Hematopoietic multipotent progenitor cell treated with erythropoietin and hydrocortisone succinate and interleukin-3 and kit ligand, for 8 days (in vitro differentiated cells): Measurements from ENCODE around the gene NOD1.
"Not testable (repeated sequence)": the region's sequence is repeated elsewhere in the genome, so short reads cannot be mapped to it uniquely, and the experiment has no call there.

Experiments
- DNase-seq: peaks from one replicate; pipeline ENCODE4 v3.0.0-alpha.2; 2015

The NOD1 gene

DNA sequence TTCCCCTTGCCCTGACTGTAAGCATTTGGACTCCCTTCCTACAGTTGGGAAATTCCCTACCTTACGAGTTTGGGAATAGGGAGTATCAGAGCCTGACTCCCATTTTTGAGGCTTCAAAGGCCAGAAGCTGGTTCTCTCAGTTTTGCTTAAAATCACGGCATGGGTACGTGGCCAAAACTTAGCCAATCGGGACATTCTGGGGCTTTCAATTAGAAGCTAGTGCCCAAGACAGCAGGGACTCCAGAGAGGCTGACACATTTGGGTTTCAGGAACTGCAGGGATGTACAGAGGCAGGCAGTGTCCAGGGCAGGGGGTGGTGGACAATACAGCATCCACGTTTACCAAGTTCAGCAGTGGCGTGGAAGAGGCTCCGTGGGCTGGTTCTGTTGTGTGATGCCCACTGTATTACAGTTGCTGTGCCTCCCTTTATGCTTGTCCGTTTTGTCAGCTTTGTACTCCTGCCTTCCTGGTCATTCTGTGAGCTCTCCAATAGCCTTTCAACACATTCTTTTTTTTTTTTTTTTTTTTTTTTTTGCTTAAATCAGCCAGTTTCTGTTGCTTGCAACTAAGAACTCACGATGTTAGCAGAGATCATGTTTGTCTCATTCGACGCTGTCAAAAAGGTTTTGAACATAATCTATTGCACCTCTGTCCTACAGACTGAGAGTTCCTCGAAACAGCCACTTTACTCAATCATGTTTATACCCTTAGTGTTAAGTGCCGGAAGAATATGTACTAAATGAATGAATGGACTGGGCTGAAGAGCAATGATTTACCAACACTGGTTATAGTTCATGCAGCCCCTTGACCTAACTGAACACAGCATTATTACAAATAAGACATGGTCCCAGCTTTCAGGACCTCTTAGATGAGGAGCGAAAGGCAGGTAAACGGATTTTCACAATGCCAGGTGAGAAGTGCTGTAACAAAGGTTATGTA is 25.0 kb upstream of the NOD1 start:
- DNase-seq: no peak

DNA sequence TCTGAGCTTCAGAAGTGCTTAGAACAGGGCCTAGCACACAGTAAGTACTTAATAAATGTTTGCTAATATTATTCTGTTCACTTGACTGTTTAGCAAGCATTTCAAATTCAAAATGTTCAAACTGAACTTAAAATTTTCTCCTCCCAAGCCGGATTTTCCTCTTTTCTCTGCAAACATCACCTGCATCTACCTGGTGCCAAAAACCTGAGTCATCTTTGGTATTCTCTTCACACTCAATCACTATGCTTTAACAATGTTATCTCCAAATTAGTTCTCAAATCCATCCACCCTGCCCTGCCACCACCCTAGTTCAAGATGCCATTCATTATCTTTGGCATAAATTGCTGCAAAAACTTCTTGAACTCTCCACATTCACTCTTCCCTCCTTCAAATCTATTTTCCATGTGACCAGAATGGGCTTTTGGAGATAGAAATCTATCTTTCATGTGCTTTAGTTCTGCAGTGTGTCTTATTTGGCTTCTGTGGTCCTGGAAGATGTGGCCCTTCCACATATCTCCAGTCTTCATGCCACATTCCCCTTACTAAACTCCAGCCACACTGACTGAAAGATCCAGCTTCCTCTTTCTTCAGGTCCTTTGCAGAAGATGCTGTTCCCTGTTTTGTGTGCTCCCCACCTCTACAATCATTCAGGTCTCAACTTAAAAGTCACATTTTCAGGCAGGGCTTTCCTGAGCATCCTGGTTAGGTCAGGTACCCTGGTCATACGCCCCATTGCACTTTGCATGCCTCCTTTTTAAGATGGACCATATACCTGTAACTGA is 24.1 kb upstream of the NOD1 start:
- DNase-seq: peak; percentile 14

DNA sequence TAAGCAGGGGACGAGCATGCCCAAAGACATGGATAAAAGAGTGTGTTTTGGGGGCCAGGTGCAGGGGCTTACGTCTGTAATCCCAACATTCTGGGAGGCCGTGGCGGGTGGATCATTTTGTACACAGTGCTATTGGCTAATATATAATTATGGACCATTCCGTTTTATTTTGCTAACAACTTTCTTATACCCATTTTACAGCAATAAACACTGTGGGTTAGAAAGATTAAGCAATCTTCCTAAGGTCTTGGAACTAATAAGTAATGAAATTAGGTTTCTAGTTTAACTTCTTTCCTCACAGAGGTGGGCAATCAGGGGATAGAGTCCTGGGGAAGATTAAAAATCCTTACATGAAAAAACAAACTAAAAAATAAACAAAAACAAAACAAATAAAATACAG is 22.7 kb upstream of the NOD1 start:
- no peak for DNase-seq

DNA sequence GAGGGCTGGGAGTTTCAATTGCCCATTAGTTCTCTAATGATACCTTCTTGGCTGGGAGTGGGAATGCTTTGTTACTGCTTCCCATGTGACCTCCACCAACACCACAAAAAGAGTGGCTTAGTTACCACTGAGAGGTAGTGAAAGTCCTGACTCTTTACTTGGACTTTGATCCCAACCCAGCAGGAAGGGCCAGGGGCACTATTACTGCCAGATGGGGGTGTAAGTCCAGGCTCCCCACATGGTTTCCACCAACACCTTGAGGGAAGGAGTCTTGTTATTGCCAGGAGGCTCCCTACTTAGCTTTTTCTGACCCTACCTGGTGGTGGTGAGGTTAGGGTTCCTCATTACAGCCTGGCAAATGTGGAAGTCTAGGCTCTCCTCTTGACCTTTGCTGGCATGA is 14.6 kb upstream of the NOD1 start:
- no peak for DNase-seq

DNA sequence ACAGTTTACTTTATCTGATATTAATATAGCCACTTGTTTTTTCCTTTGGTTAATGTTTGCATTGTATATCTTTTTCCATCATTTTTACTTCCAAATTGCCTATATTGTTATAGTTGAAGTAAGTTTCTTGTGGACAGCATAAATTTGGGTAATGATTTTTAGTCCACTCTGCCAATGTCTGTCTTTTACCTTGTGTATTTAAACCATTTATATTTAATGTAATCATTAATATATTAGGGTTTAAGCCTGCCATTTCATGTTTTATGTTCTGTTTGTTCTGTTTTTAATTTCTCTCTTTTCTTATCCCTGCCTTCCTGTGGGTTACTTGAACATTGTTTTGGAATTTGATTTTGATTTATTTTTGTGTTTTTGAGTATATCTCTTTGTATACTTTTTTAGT is 12.8 kb upstream of the NOD1 start:
- no peak for DNase-seq

DNA sequence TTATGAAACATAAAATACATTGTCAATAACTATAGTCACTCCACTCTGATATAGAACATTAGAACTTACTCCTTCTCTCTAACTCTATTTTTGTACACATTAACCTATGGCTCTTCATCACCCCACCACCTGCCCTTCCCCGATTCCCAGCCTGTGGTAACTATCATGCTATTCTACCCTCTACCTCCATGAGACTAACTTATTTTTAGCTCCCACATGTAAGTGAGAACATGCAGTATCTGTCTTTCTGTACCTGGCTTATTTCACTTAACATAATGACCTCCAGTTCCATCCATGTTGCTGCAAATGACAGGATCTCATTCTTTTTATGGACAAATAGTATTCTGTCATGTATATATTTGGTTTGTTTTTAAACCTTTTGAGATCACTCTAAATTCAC is 8.8 kb upstream of the NOD1 start:
- no peak for DNase-seq

DNA sequence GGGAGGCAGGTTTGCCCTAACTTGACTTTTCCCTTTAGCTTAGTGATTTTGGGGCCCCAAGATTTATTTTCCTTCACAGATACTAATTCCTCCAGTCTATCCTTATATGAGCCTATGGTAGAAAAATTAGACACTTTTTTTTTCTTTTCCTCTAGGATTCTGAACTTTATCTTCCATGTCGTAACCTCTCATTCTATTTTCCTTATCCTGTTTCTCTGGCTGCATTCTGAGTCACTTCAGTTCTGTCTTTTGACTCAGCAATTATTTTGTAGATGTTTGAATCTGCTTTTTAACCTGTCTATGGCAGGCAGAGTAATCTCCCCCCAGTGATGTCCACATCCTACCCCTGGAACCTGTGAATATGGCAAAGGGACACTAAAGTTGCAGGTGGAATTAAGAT is 7.1 kb upstream of the NOD1 start:
- DNase-seq: no peak

DNA sequence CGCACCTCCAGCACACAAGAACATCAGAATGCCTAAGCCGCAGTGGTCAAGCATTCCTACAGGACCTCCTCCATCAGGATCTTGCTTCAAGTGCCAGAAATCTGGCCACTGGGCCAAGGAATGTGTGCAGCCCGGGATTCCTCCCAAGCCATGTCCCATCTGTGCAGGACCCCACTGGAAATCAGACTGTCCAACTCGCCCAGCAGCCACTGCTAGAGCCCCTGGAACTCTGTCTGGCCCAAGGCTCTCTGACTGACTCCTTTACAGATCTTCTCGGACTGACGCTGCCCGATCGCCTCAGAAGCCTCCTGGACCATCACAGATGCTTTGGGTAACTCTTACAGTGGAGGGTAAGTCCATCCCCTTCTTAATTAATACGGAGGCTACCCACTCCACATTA is 2.8 kb upstream of the NOD1 start:
- not testable (repeated sequence) for DNase-seq

DNA sequence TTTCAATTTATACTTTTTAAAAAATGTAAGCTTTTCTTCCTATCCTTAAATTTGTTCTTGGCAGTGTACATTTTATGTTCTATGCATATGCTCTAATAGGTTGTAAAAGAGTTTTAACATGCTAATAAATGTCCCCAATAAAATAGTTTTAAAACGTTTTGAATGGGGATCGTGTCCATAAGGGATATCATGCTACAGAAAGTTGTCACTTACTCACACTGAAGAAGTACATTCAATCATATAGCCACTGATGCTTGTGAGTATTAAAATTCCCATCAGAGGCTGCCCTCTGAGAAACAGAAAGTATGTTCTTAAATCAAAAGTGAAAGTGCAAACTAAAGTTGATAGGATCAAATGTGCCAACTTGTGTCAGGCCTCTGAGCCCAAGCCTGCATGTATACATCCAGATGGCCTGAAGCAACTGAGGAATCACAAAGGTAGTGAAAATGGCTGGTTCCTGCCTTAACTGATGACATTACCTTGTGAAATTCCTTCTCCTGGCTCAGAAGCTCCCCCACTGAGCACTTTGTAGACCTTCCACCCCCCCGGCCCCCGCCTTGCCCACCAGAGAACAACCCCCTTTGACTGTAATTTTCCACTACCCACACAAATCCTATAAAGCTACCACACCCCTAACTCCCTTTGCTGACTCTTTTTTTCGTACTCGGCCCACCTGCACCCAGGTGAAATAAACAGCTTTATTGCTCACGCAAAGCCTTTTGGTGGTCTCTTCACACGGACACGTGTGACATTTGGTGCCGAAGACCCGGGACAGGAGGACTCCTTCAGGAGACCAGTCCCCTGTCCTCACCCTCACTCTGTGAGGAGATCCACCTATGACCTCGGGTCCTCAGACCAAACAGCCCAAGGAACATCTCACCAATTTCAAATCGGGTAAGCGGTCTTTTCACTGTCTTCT is 877 bp upstream of the NOD1 start:
- peak; percentile 70 for DNase-seq

DNA sequence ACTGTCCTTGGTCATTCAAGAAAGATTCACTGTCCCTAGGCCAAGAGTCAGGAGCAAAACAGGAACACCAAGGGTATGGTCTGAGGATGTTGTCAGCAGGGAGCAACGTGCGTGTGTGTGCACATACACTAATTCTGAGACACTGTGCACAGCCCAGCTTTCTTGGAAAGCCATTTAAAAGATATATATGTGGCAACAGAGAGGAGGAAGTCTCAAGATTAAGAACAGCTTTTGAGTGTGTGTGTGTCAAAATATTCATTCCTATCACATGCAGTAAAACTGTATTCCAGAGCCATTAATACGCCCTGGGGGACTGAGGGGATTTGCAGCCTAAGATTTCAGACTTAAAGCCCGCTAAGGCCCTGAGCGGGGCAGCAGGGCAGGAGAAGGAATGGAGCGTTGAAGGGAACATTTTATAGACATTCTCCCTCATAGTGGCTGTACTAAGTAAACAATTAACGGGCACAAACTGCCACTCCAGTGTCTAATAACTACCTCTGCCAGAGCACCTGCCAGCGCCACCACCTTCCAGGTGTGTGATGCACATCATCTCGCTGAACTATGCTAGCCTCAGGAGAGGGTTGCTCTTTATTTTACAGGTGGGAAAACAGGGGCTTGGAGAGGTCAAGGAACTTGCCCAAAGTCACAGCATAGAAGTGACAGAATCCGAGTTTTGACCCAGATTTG is 2.0 kb downstream of the NOD1 start:
- no peak for DNase-seq

DNA sequence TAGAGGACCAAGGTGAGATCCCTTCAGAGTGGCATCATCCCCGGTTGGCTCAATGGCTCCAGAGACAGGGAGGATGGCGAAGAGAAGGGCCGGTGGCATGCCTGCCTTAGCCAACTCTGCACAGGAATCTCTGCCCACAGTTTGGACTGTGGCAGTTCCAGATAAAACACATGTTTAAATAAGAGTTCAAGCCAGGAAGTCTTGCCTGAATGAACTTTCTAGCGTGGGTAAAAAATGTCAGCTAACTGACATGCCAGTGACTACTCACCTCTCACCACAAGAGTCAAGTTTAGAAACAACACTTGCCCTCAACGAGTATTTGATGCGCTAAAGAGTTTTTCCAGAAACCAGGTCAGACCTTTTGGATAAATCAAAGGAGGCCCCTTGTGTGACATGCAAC is 3.0 kb downstream of the NOD1 start:
- no peak for DNase-seq

DNA sequence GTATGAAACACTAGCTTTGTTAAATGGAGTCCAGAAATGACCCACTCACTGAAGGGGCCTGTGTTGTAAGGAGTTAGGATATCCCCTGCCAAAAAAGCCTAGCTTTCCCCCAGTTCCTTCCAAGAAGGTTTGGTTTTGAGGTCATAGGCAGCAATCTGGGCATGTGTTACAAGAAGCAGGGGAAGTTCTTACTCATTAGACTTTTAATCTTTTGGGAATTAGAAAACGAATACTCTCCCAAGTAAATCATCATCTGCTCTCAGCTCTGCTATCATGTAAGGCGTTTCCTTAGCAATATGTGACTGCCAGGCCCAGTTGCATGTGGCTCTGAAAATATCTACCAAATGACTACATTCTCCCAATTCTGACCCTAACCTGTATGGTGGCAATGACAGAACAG is 3.7 kb downstream of the NOD1 start:
- DNase-seq: no peak

DNA sequence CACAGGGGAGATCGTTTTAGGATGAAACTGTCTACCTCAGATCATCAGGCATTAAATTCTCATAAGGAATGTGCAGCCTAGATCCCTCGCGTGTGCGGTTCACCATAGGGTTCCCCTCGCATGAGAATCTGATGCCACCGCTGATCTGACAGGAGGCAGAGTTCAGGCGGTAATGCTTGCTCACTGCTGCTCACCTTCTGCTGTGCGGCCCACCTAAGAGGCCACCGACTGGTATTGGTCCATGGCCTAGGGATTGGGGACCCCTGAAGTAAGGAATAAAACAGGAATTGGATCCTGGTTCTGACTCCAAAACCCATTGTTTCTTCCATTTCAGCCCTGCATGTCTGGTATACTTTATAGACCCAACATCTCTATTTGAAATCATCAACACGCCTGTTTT is 4.1 kb downstream of the NOD1 start:
- DNase-seq: no peak

DNA sequence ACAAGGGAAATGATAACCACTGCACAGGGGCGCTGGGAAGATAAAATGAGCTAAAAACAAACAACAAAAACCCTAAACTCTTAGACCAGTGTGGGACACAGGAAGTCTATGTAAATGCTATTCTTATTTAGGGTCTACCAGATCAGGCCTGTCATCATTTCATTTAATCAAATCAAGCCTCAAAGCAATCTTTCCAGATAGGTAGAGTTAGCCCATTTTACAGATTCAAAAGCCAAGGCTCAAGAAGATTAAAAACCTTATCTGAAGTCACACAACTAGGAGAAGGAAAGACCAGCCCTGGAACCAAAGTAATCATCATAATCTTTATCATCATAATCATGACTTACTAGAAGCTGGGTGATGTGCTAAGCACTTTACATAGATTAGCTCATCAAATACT is 4.7 kb downstream of the NOD1 start:
- no peak for DNase-seq

DNA sequence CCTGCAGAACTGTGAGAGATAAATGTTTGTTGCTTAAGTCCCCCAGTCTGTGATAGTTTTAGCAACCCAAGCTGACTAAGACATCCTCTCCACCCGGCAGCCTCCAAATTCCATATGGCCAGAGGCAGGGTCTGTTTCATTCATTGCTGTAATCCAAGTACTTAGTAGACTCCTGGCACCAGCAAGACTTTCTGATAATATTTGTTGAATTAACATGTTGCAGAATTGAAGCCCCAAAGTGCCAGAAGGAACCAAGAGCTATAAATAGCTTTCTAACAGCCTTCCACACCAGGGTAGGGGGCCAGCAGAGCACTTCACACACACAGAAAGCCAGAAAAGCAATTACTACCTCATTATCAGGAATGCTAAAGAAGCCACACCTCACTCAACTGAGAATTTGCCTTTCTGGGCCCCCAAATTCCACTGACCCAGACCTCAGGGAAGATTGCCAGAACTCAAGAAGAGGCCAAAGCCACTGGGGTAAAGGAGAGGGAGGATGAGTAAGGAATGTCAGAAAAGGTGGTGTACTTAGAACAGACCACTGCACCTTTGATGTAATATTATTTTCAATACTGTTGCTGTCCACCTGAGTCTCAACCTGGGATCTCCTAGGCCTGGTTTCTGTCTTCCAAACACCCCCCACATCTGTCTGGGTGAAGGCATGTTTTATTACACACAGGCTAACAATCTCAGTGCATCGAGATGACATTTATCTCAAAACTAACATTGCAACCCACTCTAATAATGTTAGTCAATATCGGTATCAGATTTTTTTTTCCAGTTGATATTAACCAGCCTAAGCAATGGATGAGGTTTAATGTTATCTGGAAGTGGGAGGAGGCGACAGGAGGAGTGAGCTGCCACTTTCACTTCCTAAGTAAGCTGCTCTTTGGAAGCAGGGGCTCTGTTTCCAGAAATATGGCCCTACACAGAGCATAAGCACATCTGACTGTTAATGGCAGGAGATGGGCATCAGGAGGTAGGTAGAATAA is 5.5 kb downstream of the NOD1 start:
- no peak for DNase-seq

DNA sequence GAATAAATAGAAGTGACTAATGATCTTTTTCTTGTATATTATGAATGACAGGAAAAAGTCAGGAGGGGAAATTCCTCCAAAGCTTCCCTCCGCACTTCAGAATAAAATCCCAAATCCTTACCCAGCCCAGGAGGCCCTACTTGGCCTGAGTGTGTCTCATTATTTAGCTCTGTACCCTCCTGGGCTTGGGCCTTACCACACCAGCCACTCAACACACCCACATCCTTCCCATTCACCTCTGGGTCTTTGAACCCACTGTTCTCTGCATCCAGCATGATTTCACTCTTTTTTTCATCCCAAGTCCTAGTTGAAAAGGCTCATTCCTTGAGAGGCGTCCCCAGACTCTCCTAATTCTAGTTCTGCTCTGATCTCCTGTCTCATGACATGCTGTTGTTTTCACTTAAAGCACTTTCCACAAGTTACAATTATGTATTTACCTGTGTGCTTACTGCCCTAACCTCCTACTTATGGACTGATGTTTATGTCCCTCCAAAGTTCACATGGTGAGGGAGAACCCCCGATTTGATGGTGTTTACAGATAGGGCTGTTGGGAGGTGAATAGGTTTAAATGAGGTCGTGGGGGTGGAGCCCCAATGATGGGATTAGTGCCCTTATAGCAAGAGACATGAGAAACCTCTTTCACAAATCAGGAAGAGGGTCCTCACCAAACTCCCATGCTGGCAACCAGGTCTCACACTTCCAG is 6.4 kb downstream of the NOD1 start:
- no peak for DNase-seq

DNA sequence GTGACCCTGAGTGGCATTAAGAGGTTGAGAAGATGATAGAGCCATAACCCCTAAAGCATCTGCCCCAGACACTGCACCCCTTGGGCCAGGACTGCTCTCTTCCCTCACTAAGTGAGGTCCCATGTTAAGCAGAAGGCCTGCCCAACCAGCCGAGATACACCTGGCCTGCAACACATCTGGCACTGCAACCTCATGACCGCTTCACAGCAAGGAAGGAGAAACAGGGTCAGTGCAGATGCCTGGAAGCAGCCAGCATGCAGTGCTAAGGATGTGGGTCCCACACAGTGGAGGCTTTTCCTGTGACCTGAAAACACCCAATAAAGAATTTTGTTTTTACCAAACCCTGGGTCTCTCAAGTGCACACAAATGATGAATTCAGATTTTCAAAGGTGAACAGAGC is 7.4 kb downstream of the NOD1 start:
- DNase-seq: no peak

DNA sequence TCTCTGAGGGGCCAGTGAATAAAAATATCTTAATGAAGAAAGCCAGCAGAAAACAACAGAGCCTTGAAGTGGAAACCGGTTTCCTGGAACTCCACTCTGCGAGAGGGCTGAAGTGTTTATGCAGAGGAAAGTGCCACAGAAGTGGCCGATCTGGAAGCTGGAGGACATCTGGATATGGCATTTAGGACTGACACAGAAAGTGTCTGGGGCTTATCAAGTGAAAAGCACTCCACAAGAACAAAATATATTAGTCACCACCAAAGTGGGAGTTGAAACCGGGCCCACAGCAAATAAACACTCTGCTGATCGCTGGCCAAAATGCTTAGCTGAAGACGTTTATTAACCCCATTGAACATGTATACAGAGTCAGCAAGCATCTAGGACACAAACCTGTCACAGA is 7.8 kb downstream of the NOD1 start:
- DNase-seq: peak; percentile 53

DNA sequence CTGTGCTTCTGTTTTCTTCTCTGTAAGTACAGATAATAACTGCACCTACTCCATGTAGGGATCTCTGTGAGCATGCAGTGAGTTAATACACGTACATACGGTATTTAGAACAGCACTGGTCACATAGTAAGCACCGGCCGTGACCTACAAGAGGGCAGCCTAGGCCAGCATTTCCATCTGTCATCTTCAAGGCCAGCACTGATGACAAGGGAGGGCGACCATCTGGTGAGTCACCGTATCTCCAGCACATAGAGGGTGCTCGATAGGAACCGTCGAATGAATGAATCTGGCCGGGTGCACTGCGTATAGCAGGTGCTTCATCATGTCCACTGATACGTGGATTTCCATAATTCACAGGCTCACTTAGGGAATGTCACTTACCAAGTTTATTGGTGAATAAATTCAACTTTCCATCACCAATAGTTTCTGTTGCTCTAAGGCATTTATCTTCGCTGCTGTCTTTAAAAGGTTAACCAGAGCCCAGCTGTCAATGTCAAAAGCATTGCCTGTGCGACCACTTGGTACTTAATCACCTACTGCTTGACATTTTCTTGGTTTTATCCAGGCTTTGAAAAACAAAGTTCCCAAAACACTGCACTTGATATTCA is 8.3 kb downstream of the NOD1 start:
- no peak for DNase-seq

DNA sequence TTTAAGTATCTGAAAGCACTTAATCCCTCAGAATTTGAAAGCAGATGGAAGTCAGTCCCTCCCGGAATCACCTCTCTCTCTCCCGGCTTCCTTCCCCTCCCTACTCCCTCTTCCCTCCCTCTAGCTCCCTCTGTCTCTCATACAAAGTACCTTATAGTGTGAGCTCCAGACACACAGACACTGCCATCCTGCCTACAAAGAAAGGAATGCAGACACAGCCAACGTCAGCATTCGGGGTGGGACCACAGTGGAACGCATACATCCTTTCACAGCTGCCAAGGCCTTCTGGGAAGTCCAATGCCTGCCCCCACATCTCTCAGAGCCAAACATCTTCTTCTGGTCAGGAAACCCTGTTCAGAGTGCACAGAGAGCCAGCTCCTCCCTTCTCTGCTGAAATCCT is 9.3 kb downstream of the NOD1 start:
- DNase-seq: no peak
